GM20000 (cell line): ENCODE data around the gene ANK2.

Experiments
- DNase-seq: peaks from one replicate; pipeline ENCODE4 v3.0.0; 2012; ENCODE audit warnings: low spot score
- TF ChIP-seq, protein P1 (sequence below): IDR thresholded peaks from 2 replicates; pipeline ENCODE4 v1.5.1; 2012; ENCODE audit warnings: mild to moderate bottlenecking, control low read depth; ENCODE audit errors: extremely low read depth, missing control alignments

Gene ANK2

GRCh38 chr4:113122066-113122465 is 72.6 kb downstream of the ANK2 start:
- no peak for DNase-seq
- TF ChIP-seq, protein P1, sequence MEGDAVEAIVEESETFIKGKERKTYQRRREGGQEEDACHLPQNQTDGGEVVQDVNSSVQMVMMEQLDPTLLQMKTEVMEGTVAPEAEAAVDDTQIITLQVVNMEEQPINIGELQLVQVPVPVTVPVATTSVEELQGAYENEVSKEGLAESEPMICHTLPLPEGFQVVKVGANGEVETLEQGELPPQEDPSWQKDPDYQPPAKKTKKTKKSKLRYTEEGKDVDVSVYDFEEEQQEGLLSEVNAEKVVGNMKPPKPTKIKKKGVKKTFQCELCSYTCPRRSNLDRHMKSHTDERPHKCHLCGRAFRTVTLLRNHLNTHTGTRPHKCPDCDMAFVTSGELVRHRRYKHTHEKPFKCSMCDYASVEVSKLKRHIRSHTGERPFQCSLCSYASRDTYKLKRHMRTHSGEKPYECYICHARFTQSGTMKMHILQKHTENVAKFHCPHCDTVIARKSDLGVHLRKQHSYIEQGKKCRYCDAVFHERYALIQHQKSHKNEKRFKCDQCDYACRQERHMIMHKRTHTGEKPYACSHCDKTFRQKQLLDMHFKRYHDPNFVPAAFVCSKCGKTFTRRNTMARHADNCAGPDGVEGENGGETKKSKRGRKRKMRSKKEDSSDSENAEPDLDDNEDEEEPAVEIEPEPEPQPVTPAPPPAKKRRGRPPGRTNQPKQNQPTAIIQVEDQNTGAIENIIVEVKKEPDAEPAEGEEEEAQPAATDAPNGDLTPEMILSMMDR: no peak

DNA sequence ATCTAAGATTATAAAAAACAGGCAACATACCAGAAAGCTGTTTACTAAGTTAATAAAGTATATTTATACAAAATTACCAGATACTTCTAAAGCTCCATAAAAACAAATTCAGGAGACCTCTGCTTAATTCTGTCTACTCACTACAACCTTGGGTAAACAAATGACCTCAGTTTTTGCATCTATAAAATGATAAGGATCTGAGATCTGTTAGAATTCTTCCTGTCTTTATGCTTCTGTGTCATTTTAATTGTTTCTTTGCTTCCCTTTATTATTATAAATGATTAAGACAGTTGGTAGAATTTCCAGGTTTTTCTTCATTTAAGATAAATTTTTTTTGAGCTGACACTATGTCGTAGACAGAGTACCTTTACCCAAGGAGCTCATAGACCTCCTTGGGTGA is 76.0 kb downstream of the ANK2 start:
- TF ChIP-seq, protein P1: no peak
- DNase-seq: no peak

DNA sequence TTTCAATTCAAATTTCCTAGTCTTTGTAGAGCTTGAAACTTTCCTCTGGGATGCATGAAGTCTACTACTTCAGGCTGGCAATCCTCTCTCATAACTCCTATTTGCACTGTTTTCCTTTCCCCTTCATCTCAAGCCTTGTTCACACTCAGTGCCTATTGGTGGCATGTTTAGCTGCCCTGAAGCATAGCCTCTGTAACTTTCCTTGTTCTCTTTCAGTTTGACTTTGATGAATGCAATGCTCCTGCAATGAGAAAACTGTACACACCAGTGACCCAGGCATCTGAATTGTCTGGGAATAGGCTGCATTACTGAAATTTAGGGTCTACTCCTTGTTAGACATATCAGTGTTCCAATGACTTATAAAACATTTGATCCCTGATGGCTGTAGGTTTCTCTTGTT is 81.7 kb downstream of the ANK2 start:
- no peak for DNase-seq
- TF ChIP-seq, protein P1: no peak

GRCh38 chr4:113131621-113132020 is 82.2 kb downstream of the ANK2 start:
- TF ChIP-seq, protein P1: no peak
- no peak for DNase-seq

DNA sequence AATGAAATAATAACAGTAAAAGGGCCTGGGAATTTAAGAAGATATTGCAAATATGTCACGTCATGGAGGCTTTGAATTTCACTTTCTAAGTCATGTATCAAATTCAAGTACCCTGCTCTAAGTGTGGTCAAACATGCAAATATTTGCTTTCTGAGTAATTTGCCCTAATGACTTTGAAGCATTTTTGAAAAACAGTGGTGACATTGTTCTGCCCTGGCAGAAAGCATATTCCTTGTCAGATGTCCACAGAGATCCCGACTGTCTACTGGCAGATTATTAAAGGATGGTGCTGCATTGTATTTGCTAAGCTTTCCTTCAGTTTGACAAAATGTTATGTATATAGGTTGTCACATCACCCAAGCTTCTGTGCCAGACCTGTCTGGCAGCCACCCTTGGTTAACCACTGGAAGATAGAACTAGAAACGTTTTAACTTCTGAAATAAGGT is 92.5 kb downstream of the ANK2 start:
- TF ChIP-seq, protein P1: no peak
- no peak for DNase-seq

- TF ChIP-seq, protein P1: no peak
- no peak for DNase-seq
These were observed 92.9 kb downstream of the ANK2 start for GRCh38 chr4:113142351-113142750.

GRCh38 chr4:113144091-113144490 is 94.6 kb downstream of the ANK2 start:
- TF ChIP-seq, protein P1: no peak
- no peak for DNase-seq
